Anterior cingulate cortex (tissue), 58 donors: ENCODE data around the gene DHRS11.

Experiments used
- DNase-seq, 58 donors: peaks; one replicate each; lab custom pipeline; 2025; lab: John Stamatoyannopoulos, UW

The DHRS11 gene

DNA sequence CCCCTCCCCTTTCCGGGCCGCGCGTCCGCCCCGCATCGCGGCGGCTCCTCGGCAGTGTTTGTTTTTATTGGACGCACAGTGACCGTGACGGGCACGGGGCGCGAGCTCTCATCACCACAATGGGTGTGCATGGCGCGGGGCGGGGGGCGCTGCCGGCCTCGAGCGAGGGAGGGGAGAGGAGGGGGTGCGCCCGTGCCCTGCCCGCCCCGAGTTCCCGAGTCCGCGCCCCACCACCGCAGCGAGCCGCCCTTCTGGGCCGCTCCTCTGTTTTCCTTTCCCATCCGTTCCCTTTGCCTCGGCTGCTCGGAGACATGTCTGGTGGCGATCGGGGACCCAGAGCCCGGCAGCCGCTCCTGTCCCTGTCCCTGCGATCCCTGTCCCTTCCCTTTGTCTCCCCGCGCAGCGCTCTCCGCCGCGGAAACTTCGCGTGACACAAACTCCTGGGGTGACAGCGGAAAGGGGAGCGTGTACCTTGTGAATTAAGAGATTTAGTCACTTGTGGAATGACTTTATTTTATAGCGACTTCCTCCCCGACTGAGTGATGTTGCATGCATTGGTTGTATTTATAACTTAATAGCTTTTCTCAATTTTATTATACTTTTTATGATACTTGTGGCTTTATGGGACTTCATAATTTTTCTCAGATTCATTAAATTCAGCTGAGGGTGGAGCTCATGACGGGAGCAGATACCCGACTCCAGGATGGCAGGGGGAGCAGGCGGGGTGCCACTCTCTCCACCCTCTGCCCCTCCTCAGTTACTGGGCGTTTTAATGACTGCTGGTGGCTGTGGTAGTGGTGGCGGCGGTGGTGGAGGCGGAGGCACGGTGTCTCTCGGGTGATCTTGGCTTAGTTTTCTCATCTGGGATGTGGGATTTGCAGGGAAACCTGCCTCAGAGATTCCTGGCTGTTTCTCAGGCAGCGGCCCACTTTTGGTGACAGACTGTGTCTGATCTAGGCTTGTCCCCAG is 50.5 kb downstream of the DHRS11 start:
- DNase-seq: no peak

DNA sequence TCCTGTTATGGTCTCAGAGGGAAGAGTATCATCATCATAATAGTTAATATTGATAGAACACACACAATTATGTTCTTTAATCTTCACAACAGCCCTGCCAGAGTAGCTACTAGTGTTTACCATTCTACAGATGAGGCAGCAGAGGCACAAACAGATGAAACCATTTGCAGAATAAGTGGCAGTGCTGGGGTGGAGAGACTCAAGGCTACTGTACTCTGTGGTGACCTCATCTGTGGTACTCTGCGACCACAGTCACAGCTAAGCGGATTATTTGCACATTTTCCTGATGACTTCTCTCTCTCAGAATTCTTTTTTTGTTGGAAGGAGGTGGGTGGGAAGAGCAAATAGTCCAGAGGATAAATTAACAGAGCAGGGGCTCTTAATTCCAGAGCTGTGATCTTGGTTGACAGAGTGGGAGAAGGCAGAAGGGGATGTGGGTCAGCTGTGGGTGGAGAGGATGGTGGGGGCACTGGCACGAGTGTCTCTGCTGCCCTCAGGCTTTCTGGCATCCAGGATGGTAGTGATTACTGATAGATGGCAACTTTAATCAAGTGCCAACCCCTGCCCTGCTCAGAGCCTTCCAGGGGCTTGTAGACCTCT is 51.5 kb downstream of the DHRS11 start:
- DNase-seq: no peak

DNA sequence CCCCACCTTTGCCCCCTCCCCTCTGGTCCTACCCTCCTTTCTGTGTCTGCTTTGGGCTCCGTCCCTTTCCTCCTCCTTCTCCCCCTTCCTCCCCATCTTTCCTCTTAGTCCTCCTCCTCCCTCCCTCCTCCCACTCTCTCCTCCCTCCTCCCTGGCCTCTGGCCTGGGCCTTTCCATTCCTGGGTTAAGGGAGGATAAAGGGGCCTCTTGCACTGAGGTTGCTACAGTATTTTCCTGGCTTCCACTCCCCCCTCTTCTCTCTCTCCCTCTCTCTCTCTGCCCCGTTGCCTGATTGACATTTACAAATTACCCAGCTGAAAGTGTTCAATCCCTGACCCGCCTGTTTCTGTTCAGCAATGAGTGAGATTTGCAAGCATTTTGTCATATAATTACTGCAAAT is 53.7 kb downstream of the DHRS11 start:
- no peak for DNase-seq

DNA sequence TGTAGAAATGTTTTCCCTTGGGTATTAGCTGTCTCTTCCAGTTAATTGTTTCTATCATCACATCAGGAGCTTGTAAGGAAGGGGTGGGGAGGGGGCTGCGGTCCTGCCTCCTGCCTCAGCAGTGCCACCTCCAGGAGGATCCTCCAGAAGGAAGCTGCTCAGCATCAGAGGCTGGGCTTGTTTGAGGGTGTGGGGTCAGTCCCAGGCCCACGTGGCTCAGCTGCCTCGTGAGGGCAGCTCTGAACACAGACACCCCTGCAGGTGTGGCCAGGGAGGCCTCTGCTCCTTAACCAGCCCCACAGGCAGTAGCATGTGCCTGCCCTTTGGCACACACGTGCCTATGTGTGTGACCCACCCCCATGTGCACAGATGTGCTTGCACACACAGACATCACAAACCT is 56.0 kb downstream of the DHRS11 start:
- DNase-seq: no peak

DNA sequence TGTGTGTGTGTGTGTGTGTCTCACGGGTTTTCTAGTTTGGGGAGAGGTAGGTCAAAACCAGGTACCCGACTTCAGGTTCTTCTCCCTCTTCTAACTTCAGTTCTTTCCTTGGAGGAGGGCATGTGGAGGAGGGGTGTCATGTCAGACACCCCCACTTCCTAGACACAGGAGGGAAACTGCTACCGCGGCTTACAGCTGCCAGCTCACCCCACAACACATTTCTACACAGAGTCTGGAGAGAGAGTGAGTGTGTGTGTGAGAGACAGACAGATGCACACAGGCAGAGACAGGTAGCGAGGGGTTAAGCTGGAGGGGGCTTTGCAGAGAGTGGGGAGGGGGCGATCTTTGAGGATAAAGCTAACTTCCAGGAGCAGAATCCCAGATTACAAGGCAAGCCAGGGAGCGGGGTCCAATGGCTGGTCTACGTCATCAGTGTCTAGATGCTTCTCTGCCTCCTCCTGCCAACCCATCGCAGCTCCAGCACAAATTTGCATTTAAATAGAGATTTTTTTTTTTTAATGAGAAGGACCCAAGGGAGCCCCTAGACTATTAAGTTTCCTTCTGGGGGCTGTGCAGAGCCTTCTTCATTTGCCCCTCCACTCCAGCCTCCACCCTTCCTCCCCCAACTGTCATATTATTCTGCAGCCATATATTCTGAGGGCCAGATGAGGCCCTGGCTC is 58.6 kb downstream of the DHRS11 start:
- no peak for DNase-seq
